Stimulated activated CD4-positive, alpha-beta T cell treated with anti-CD3 and anti-CD28 coated beads, Interleukin-1b, Interleukin-23, amount 100 ng/mL, for 4 hours (primary cell): ENCODE results near the gene ASB1.

Experiments used
- DNase-seq, 2 donors: peaks; one replicate each; pipeline ENCODE4 v3.0.0-alpha.2; 2020; ENCODE audit warnings: low read depth in 2 of 2

The ASB1 gene, protein sequence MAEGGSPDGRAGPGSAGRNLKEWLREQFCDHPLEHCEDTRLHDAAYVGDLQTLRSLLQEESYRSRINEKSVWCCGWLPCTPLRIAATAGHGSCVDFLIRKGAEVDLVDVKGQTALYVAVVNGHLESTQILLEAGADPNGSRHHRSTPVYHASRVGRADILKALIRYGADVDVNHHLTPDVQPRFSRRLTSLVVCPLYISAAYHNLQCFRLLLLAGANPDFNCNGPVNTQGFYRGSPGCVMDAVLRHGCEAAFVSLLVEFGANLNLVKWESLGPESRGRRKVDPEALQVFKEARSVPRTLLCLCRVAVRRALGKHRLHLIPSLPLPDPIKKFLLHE

DNA sequence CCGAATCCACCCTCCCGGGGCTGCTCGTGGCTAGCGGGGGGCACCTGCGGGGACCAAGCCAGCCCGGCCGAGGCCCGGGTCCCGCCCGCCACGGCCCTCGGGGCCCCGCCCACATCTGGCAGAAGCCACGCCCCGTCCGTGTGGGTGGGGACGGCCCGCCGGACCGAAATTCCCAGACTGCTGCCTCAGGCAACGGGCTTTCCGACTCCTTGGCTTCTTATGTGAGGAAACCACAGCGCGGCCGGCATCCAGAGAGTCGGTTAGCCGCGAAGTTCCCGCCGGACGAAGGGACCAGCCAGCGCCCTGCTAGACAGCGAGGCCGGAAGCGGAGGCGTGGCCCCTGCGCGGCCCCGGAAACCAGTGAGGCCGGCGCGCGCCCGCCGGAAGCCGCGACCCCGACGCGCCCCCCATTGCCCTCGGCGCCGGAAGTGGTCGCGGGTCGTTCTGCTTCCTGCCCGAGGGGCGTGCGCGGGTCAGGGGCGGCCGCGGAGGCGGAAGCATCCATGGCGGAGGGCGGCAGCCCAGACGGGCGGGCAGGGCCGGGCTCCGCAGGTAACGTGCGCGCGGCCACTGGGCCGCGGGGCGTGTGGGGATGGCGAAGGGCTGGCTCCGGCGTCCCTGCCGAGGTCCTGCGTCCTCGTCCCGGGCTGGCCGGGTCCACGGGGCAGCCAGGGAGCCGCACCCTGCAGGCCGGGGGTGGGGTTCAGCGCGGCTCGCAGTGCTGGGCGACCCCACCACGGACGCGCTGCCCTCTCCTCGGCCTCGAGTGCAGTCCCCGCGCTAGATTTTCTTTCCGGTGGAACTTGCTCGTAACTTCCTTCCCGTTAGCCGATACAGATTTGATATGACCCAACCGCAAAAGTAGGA is at the start of gene ASB1:
ASB1 (plus strand) TSS at position 360 of the 867 bp plus-strand sequence; CDS start at position 504, 144 bp downstream.
- DNase-seq: peak; percentile 71 to 74

DNA sequence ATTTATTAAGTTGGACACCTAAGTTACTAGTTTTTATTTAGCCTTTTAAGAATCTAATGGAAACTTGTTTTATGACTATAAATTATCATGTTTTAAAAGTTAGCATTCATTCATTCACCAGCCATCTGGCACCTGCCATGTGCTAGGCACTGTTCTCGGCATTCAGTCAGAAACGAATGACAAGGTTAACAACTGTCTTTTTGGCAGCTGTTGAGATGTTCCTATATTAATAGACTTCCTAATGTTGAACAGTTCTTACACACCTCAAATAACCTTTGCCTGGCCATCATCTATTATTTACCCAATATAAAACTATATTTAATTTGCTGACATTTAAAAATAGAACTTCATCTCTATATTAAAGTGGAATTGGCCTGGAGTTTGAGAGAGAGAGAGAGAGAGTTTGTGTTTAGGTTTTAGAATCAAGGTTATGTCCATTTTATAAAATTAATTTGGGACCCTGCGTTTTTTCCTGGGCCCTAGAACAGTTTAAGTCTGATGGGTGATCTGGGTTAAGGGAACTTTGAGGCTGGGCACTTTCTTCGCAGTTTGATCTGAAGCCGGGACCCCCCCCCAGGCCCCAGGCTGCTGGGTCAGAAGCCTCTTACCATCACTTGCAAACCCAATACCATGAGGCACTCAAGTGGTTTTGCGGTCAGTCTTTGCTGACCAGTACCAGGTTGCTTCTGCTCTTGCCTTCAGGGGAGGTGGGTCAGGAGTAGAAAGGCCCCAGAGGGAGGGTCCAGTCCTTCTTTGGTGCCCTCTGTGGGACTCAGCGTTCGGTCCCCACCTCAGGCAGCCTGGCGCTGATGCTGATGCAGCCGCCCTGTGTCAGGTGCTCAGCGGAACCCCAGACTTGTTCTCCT is 48.3 kb upstream of the ASB1 start:
- no peak for DNase-seq

- no peak for DNase-seq
Observed at GRCh38 chr2:238379096-238379810, 47.5 kb upstream of the ASB1 start.

- no peak for DNase-seq
Observed at GRCh38 chr2:238380336-238380735, 46.4 kb upstream of the ASB1 start.

DNA sequence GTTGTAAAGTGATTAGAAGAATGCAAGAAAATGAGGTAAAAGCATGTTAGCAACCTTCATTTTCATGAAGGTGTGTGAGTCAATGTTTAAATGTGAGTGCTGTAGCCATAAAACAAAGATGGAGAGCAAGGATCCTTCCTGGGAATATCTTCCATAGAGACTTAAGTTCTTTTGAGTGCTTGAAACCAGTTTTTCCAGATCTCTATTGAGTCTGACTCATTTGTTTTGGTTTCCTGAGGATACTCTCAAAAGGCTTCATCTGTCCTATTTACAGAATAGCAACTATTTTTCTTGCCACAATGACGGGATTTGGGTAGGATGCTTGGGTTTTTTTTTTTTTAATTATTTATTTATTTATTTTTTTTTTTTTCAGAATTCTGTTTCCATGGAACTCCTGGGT is 45.9 kb upstream of the ASB1 start:
- DNase-seq: no peak

DNA sequence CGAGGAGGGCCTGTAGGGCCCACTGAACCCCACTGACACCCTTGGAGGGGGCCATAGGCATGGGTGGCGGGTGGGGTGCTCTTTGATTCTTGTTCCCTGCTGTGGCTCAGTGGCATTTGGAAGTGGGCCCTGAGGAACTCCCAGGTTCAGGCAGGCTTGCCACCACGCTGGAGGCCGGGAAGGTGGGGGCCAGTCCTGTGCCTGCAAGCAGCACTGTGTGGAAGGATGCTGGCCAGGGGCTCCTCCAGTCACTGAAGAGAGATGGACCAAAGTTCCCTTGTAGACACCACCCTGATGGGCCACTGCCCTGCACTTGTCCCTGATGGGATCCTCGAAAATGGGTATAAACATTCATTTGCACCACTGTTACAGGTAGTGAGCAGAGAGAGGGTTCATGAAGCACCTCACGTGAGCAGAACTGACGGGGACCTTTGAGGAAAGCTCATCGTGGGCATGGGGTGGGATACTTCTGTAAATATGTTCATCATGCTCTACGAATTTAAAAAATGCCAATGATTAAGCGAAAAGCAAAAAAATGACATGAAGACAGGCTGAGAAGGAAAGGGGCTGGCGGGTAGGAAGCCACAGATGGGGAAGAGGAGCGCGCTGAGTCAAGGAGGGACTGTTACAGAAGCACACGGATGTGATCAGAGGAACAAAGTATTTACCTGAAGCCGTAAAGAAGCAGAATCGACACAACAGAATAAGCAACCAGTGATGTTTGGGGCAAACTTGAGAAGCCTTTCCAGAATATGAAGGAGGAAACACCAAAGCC is 45.2 kb upstream of the ASB1 start:
- DNase-seq: no peak

DNA sequence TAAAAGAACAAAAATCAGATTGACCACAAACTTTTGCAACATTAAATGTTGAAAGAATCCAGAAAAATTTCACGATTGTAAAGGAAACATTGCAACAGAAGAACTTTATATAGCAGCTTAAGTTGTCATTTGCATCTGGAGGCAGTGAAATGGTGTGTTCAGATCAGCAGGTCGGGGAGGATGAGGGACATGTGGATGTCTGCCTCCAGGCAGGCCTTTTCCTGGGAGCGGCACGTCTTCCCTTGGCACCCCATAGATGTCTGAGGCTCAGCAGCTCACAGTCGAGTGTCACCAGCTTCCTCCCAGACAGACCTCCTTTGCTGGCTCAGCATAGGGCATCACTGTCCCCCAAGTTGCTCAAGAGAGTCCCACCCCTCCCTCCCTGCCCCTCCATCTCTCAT is 44.3 kb upstream of the ASB1 start:
- DNase-seq: no peak

DNA sequence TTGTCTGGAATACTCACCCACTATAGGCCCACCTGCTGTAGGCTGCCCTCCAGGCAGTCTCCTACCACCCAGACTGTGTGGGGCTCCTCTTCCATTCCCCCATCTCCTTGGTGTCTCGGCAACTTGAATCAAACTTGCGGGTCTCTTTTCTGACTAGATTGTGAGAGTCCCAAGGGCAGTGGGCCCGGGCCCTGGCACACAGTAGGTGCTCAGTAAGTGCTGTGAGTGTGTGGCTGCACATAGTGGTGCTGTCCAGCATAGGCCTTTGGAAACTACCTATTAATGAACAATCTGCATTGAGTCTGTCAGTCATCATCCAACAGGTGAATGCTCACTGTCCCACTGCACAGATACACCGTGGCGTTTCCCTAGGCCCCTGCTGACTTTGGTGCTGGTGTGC is 43.6 kb upstream of the ASB1 start:
- DNase-seq: no peak

GRCh38 chr2:238383743-238384380 is 42.9 kb upstream of the ASB1 start:
- DNase-seq: no peak

- no peak for DNase-seq
Observed at GRCh38 chr2:238387332-238387731, 39.4 kb upstream of the ASB1 start.

DNA sequence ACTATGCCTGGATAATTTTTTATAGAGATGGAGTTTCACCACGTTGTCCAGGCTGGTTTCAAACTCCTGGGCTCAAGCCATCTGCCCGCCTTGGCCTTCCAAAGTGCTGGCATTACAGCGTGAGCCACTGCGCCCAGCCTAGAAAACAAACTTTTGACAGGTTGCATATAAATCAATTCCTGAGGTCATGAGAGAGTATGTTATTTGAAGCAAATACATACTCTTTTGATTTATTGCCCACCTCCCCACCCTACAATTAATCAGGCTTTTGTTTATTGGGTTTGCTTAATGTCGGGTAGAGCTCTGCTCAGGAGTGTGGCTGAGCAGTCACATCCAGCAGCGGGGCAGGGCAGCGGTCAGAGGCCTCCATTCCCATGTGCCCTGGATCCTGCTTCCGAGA is 37.9 kb upstream of the ASB1 start:
- DNase-seq: no peak

DNA sequence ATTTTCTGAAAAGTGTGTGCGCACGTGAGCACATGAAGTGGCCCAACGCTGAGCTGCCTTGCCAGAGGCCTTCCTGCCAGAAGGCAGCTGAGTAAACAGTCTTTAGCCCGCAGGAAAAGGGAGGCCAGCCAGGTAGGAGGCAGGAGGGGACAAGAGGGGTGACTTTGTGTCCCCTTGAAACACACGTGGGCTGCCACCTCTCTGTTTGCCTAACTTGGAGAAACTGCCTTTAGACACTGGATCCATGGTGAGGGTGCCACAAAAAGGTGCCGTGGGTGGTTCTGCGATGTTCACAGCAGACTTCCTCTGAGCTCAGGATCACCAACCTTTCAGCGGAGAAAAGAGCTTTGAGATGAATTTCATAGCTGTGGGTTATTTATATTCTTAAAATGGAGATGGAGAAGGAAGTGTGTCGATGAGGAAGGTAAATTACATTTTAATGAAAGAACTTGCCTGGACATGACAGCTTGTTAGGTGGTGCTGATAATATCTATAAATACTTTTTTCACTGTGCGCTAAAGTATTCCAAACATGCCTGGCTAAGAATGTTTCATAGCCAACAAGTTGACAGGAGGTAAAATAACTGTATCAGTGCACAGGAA is 36.6 kb upstream of the ASB1 start:
- no peak for DNase-seq

GRCh38 chr2:238391042-238391689 is 35.6 kb upstream of the ASB1 start:
- no peak for DNase-seq

- no peak for DNase-seq
Observed at GRCh38 chr2:238396663-238397062, 30.1 kb upstream of the ASB1 start.

DNA sequence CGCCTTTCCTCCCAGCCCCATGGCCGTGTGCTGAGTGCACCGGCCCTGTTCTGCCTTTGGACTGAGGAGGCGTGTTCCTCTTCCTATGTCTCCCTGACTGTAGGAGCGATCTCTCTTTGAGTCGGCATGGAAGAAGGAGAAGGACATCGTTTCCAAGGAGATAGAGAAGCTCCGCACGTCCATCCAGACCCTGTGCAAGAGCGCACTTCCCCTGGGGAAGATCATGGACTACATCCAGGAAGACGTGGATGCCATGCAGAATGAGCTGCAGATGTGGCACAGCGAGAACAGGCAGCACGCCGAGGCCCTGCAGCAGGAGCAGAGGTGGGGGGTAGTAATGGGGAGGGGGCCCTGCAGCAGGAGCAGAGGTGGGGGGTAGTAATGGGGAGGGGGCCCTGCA is 29.4 kb upstream of the ASB1 start:
- no peak for DNase-seq

GRCh38 chr2:238398577-238398976 is 28.1 kb upstream of the ASB1 start:
- DNase-seq: no peak

DNA sequence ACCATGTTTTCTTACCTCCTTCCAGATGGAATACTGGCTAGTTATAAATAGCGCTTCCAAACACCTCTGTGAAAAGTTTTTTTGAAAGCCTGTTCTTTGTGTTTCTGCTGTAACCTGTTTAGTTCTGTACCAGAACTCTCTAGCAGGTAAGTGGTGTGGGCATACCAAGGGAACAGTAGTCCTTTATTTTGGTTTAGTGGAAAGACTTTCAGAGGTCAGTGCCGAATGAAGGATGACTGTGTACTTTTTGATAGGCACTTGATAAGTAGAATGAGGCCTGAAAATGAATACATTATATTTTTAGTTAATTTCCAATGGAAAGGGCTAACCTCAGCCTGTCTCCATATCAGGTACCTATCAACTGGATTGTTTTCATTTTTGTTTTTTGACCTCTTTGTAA is 27.6 kb upstream of the ASB1 start:
- DNase-seq: no peak

- no peak for DNase-seq
Observed at GRCh38 chr2:238401551-238401950, 25.2 kb upstream of the ASB1 start.
